Posterior vena cava (tissue), 2 donors: Measurements from ENCODE around the gene PDZD8. TPM values are rescaled to one million over a fixed set of nuclear protein-coding genes. Genes with fewer than 3 reads are reported as not detected.

ENCODE experiments used
- DNase-seq: peaks from one replicate; pipeline ENCODE4 v3.0.0-alpha.2; 2020; ENCODE audit warnings: low spot score
- intact Hi-C, 2 donors: fragments of 100-400 bp; cut with DNase I; formaldehyde crosslinking; loops; one replicate each; pipeline versions ENCODE4 v1.14.1 to v1.14.2; 2022 to 2023
- total RNA-seq, 2 donors: library from RNA; stranded (reverse); fragmentation: NEBNext Ultra II Directional; extraction: Animal tissue kit (Norgen Biotek cat#: 25700); gene quantifications; one replicate each; pipeline ENCODE4 v1.2.1, GENCODE V29; 2021
- donor health status: DM: yes; HTN: yes; CAD: no.
- donor health status: DM: yes; HTN: yes; CAD: no.

Gene PDZD8
- total RNA-seq, 2 donors from 2014 or later = 29.2 to 35.7 TPM

GRCh38 chr10:117355072-117355471 is 20.2 kb downstream of the PDZD8 start:
- intact Hi-C loops = no loop called here
- no peak for DNase-seq

- DNase-seq = no peak
- intact Hi-C loops = loop anchor here in 1 of 2 donors (5.0 kb wide), 1 partner anchor 1104 kb away; no protein-coding TSS in a partner anchor
Measured at GRCh38 chr10:117353684-117354083, 21.6 kb downstream of the PDZD8 start.

DNA sequence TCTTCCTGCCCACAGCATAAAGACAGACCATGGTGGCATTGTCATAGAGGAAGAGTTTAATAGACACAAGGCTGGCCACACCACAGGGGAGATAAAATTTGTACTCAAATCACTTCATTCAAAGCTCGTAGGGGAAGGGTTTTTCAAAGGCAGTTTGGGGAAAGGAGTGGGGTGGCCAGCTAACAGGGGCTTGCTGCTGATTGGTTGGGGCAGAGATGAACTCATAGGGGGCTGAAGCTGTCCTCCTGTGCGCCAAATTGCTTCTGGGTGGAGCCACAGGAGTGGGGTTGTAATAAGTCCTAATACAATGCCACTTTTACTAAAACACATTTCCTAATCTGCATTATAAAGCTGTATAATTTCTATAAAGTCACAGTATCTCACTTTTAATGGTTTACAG is 22.5 kb downstream of the PDZD8 start:
- intact Hi-C loops = loop anchor here in 1 of 2 donors (5.0 kb wide), 1 partner anchor 1105 kb away; no protein-coding TSS in a partner anchor
- DNase-seq = no peak

DNA sequence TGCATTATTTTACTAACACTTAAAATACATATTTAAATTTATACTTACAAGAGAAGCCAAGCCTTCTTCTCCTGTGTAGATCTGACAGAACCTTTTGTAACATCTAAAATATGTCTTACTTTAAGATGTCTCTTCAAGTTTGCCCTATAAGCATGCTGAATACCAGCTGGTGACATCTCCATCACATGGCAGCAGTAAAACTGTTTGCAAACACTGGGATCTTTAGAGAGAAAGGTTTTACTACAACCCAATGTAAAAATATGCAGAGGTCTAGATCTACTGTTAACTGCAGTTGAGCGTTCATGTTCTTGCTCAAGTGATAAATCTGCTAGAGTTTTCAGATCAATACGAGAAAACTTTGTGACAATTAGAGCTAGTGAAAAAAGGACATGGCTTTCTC is 23.2 kb downstream of the PDZD8 start:
- intact Hi-C loops = loop anchor here in 1 of 2 donors (5.0 kb wide), 1 partner anchor 1105 kb away; no protein-coding TSS in a partner anchor

DNA sequence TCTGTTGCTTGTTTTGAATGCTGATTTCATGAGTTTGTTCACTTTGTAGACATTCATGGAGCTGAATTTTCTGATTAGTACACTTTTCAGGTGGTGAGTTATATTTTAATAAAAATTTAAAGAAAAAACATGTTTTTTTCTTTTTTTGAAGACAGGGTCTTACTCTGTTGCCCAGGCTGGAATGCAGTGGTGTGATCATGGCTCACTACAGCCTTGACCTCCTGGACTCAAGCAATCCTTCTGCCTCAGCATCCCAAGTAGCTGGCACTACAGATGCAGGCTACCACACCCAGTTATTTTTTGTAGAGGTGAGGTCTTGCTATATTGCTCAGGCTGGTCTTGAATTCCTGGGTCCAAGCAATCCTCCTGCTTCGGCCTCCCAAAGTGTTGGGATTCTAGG is 23.7 kb downstream of the PDZD8 start:
- DNase-seq = no peak
- intact Hi-C loops = loop anchor here in 1 of 2 donors (5.0 kb wide), 1 partner anchor 1106 kb away; no protein-coding TSS in a partner anchor

More for the DNA sequence above, 23.2 kb downstream of the PDZD8 start:
- DNase-seq = no peak

DNA sequence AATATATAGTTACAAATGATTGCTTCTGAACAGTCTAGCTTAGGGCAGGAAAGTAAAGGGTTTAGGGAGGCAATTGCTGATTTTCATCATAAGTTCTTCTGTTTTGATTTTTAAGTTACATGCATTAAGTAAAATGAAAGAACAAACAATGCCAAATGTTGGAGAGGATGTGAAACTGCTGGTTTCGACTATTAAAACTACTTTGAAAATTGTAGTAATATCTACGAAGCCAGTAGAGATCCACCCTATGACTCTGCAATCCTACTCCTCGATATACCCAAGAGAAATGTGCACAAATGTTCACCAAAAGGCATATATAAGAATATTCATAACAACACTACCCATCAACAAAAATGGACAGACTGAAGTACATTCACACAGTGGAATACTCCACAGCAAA is 24.3 kb downstream of the PDZD8 start:
- intact Hi-C loops = loop anchor here in 1 of 2 donors (5.0 kb wide), 1 partner anchor 1106 kb away; no protein-coding TSS in a partner anchor
- DNase-seq = no peak

DNA sequence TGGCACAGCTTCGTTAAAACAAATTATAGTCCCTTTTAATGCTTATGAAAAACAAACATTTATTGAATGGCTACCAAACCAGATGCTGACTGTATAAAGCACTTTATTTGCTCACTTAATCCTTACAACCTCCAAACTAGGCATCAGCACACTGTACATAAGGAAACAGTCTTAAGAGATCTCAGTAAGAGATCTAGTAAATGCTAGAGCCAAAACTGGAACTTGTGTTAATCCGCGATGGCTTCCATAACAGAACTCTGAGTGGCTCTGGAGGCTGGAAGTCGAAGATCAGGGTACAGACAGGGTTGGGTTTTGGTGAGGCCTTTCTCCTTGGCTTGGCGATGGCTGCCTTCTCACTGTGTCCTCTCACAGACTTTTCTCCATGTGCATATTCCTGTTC is 27.0 kb downstream of the PDZD8 start:
- DNase-seq = no peak
- intact Hi-C loops = no loop called here

GRCh38 chr10:117346574-117346973 is 28.7 kb downstream of the PDZD8 start:
- no peak for DNase-seq
- intact Hi-C loops = no loop called here

GRCh38 chr10:117345143-117345542 is 30.1 kb downstream of the PDZD8 start:
- no peak for DNase-seq
- intact Hi-C loops = no loop called here

DNA sequence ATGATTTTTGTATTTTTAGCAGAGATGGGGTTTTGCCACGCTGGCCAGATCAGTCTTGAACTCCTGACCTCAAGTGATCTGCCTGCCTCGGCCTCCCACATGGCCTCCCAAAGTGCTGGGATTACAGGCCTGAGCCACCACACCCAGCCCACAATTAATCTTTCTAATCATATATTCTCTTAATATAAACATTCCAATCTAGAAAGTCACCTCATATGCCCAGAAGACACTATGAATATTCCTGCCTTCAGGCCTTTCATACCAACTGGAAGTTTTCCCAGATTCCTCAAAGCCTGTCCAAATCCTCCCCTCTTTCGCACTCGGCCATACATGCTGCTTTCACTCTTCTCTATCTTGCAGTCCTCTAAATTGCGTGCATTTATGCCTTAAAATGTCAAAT is 32.6 kb downstream of the PDZD8 start:
- intact Hi-C loops = no loop called here
- DNase-seq = no peak

GRCh38 chr10:117341061-117341460 is 34.2 kb downstream of the PDZD8 start:
- intact Hi-C loops = no loop called here
- DNase-seq = no peak

DNA sequence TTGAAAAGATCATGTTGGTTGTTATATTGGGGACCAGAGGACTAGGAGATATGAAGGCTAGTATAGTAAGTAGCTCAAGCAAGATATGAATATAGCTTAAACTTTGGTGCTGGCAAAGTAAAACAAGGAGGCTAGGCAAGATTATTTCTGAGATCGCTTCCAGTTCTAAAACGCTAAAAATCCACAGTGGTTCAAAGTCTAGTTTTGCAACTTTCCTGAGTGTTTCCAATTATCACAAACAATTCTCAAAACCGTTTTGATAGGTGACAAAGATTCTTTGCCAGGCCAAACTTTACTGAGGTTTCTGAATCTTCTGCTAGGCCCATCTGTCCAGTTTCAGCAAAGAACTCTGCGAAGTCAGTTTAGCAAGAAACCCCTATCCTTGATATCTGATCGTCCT is 35.3 kb downstream of the PDZD8 start:
- intact Hi-C loops = no loop called here
- DNase-seq = no peak

DNA sequence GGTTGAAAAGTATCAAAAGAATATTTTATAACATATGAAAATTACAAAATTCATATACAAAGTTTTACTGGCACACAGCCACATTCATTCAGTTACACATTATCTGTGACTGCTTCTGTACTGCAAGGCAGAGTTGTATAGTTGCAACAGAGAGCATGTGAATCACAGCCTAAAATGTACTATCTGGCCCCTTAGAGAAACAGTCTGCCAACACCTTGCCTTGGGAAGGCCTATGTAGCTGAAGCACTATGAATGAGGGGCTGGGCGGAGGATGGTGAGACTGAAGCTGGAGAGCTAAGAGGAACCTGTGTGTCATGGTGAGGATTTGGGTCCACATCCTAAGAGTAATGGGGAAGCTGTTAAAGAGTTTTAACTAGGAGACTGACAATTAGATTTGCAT is 35.7 kb downstream of the PDZD8 start:
- intact Hi-C loops = no loop called here
- DNase-seq = no peak

DNA sequence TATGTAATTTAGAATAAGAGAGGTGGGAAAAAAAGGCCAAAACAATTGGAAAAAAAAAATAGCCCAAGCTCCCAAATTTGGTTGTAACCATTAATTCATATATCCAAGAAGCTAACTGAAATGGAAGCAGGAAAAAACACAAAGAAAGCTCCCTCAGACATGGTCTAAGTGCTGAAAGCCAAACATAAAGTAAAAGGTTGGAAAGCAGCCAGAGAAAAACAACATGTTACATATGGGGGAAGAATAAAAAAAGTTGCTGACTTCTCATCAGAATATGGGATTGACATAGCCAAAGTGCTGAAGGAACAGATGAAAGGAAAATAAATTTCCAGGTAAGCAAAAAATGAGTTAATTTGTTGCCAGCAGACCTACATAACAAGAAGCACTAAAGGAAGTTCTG is 40.3 kb downstream of the PDZD8 start:
- intact Hi-C loops = no loop called here
- DNase-seq = no peak

DNA sequence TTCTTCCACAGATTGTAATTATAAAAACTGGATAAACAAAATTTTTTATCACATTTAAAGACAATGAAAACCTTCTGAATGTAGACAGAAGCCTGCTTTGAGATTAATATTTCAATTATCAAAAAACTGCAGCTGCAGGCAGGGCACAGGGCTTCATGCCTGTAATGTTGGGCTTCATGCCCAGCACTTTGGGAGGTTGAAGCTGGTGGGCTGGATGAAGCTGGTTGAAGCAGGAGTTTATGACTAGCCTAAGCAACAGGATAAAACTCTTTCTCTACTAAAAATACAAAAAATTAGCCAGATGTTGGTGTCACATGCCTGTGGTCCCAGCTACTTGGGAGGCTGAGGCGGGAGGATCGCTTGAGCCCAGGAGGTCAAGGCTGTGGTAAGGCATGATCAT is 41.2 kb downstream of the PDZD8 start:
- DNase-seq = no peak
- intact Hi-C loops = no loop called here

- intact Hi-C loops = no loop called here
- no peak for DNase-seq
Measured at GRCh38 chr10:117327262-117327661, 48.0 kb downstream of the PDZD8 start.

- DNase-seq = no peak
- intact Hi-C loops = no loop called here
Measured at GRCh38 chr10:117324367-117324766, 50.9 kb downstream of the PDZD8 start.

GRCh38 chr10:117322260-117322659 is 53.0 kb downstream of the PDZD8 start:
- no peak for DNase-seq
- intact Hi-C loops = no loop called here

DNA sequence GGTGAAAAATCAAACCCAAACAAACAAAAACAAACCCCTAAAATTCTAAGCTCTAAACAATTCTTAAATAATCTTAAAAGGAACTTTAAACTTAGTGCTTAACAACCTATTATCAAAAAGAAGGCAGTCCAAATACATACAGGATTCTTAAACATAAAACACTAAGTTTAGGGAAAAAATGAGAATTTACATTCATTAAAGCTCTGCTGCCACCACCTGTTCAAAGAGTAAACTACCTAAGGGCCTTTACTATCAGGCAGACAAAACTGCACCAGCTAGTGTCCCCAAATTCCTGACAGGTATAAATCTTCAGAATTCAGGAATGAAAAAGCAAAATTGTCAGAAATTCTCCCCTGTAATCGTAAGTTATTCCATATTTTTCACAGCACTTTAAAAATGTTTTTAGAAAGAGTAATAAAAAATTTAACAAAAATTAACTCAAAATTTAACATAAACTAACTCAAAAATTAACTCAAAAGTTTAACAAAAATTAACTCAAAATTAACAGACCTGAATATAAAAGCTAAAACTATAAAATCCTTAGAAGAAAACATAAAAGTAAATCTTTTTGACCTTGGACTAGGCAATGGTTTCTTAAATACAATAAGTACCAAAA is 55.1 kb downstream of the PDZD8 start:
- intact Hi-C loops = no loop called here
- DNase-seq = no peak

- intact Hi-C loops = no loop called here
- no peak for DNase-seq
Measured at GRCh38 chr10:117318909-117319308, 56.3 kb downstream of the PDZD8 start.

- intact Hi-C loops = no loop called here
Measured at GRCh38 chr10:117316701-117317100, 58.5 kb downstream of the PDZD8 start.

DNA sequence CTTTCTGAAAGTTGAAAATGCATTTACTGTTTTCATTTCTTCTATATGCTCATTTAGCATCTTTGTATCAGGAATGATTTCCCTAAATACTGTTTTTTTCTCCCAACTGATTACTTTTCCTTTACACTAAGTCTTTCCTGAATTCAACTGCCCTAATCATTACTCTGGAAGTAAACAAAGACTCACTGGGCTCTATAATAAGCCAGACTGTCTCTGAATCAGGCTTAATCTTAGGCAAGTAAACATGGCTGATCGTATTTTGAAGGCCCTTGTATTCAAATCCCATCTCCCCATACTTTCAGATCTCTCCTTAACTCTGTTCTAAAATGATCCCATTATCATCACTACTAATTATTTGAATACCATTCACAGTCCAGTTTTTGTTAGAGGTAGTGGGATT is 61.6 kb downstream of the PDZD8 start:
- intact Hi-C loops = no loop called here
- DNase-seq = no peak

More at GRCh38 chr10:117316701-117317100, 58.5 kb downstream of the PDZD8 start:
- DNase-seq = no peak
